ENCODE data around the gene HS6ST1. TPM values are rescaled to one million over a fixed set of nuclear protein-coding genes. Genes with fewer than 3 reads are reported as not detected.
"Not testable (repeated sequence)": the region's sequence is repeated elsewhere in the genome, so short reads cannot be mapped to it uniquely, and the experiment has no call there.

HS6ST1 gene
- total RNA-seq, 2 donors from 2014 or later: 25.4 to 44.8 TPM

DNA sequence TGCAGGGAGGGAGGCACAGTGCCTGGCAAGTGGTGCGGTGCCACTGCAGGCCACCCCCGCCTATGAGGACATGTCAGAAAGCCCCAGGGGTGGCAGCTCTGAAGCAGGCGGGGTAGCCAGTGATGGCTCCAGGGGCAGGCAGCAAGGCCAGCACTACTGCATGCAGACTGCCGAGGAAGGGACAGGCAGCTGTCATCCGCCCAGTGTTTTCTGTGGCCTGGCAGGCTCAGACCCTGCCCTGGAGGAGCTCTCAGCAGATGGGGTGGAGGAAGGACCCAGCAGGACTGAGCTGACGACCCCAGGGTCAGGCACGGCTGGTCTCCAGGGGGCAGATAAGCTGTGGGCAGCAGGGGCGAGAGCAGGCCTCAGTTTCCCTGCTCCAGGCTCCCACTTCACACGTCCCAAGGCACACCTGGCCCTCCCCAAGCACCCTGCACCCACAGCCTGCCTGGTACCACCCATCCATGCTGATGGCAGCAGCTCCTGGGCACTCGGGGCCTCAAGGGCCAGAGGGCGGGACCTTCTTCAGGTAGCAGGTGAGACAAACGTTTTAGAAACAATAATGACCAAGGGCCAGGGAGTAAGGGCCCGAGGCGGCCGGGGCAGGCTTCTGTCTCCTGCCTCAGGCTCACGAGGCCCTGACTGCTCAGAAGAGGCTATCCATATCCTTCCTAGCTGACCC, 48.5 kb downstream of the HS6ST1 start:
- H3K4me3 ChIP-seq: no peak overlapping the region
- H3K27ac ChIP-seq: no peak overlapping the region
- intact Hi-C loops (cut with DNase I): no loop called here
- no peaks in the 10 kb centered on the region for H3K36me3 ChIP-seq (replicated peaks in 1 of 2; ENCODE audit: insufficient read depth in 1 of 2, low read depth in 2 of 2)
- DNase-seq (no peak), ATAC-seq (peak; percentile 10)
- no peaks in the 10 kb centered on the region for H3K4me1 ChIP-seq
- TF ChIP-seq, protein P1, sequence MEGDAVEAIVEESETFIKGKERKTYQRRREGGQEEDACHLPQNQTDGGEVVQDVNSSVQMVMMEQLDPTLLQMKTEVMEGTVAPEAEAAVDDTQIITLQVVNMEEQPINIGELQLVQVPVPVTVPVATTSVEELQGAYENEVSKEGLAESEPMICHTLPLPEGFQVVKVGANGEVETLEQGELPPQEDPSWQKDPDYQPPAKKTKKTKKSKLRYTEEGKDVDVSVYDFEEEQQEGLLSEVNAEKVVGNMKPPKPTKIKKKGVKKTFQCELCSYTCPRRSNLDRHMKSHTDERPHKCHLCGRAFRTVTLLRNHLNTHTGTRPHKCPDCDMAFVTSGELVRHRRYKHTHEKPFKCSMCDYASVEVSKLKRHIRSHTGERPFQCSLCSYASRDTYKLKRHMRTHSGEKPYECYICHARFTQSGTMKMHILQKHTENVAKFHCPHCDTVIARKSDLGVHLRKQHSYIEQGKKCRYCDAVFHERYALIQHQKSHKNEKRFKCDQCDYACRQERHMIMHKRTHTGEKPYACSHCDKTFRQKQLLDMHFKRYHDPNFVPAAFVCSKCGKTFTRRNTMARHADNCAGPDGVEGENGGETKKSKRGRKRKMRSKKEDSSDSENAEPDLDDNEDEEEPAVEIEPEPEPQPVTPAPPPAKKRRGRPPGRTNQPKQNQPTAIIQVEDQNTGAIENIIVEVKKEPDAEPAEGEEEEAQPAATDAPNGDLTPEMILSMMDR (IDR thresholded peaks at IDR 0.05): no peak
- TF ChIP-seq POLR2A (IDR thresholded peaks at IDR 0.05): no peak
- 84 to 89% methylated on average over 11 to 16 of the region's 16 CpGs for WGBS, 2 donors
- H3K27me3 ChIP-seq: no peaks in the 10 kb centered on the region
- H3K9me3 ChIP-seq: no peaks in the 10 kb centered on the region

DNA sequence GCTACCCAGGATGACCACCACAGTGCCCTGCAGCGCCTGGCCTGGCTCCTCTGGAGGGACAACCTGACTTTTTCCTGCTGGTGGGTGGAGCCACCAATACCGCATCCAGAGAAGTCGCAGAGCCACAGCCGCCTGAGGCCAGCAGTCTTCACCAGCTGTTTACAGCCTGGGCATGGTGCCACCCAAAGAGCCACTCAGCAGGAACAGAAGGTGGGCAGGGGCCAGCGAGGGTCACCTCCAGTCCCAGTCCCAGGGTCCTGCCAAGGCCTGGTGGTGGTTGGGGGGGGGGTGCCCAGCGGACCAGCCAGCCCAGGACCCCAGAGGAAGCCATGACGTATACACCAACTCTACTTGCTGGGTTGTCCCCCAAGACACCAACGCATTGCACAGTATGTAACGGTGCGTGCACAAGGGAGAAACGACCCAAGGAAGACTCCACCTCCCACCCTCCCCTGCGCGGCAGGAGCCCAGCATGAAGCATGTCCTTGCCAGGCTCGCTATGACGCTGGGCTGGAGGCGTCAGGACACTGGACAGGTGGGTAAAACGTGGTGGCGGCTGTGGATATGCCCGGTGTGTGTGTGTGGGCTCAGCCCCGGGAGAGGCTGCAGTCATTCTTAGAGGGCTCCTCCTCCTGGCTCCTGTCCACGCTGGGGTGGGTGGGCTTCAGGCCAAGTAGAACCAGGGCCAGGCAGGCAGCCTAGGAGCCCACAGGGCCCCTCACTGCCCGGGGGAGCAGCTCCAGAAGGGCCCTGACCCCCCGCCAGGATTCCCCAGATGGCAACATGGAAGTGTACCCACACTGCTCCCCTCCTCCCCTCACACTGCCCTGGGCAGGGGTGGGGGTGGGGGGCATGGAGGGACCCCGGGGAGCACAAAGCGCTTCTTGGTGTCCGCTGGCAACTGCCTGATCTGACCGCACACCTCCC, 49.3 kb downstream of the HS6ST1 start:
- DNase-seq (peak in 1 of 4 donors; percentile 11), ATAC-seq (no peak)
- H3K27me3 ChIP-seq: no peaks in the 10 kb centered on the region
- no peaks in the 10 kb centered on the region for H3K9me3 ChIP-seq
- TF ChIP-seq, protein P1 (IDR thresholded peaks at IDR 0.05): no peak
- no peak for TF ChIP-seq POLR2A (IDR thresholded peaks at IDR 0.05)
- intact Hi-C loops (cut with DNase I): no loop called here
- H3K36me3 ChIP-seq (replicated peaks in 1 of 2; ENCODE audit: insufficient read depth in 1 of 2, low read depth in 2 of 2): no peaks in the 10 kb centered on the region
- no peaks in the 10 kb centered on the region for H3K4me1 ChIP-seq
- H3K4me3 ChIP-seq: no peak overlapping the region
- no peak overlapping the region for H3K27ac ChIP-seq
- 93 to 94% methylated on average over 14 to 23 of the region's 27 CpGs for WGBS, 2 donors

DNA sequence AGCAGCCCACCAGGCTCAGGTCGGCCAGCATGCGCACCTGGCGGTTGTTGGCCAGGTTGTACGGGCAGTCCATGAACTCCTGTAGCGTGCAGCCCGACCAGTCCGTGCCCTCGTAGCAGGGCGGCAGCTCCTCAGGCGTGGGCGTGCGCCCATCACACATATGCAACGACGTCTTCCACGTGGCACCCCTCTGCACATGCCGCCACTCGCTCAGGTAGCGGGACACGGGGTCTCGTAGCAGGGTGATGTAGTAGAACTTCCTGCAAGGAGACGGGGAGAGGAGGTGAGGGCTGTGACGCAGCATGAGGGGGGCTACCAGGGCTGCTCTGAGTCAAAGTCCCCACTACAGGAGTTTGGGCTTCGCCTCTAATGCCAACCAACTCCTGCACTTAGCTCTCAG, 50.1 kb downstream of the HS6ST1 start:
- 94% methylated on average over 21 of the region's 23 CpGs; no CpG with 5 or more reads in 1 of the 2 donors for WGBS, 2 donors
- H3K27me3 ChIP-seq; DNase-seq; intact Hi-C loops (cut with DNase I); H3K4me3 ChIP-seq; H3K9me3 ChIP-seq; H3K4me1 ChIP-seq; H3K36me3 ChIP-seq (replicated peaks in 1 of 2; ENCODE audit: insufficient read depth in 1 of 2, low read depth in 2 of 2); H3K27ac ChIP-seq; ATAC-seq: not testable (repeated sequence)

DNA sequence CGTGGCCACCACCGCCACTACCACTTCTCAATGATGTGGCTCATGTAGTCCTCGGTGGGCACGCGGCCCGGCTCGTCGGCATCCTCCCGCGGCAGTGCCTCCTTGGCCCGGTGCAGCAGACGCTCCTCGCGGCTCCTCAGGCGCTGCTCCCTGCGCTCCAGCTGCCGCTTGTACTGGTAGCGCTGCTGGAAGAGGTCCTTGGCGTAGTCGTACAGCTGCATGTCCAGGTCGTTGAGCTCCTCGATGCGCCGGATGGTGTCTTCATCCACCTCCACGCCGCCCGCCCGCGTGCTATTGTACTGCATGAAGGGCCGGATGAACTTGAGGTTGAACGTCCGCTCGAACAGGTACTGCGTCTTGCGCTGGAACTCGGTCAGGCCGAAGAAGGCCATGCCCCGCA, 50.5 kb downstream of the HS6ST1 start:
- not testable (repeated sequence) for H3K27me3 ChIP-seq

DNA sequence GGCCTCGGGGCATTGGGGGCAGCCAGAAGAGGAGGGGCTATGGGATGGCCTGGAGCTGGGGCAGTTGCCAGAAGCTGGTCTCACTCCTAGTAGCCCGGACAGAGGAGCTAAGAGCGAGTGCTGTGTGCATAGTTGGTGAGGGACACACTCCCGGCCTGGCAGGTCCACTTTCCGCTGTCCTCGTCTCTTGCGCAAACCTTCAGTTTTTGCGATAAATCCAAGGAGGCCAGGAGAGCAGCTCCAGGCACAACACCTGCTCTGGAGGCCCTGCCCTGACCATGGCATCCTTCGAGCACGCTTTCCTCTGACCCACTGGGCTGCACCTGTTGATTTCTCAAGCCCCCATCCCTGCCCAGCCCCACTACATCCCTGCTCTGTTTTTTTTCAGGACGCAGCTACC, 51.0 kb downstream of the HS6ST1 start:
- H3K4me3 ChIP-seq; H3K9me3 ChIP-seq; H3K27me3 ChIP-seq; H3K36me3 ChIP-seq (replicated peaks in 1 of 2; ENCODE audit: insufficient read depth in 1 of 2, low read depth in 2 of 2); H3K27ac ChIP-seq; intact Hi-C loops (cut with DNase I); DNase-seq; ATAC-seq; H3K4me1 ChIP-seq: not testable (repeated sequence)
- 89 to 94% methylated on average over 10 to 11 of the region's 11 CpGs for WGBS, 2 donors

More for the DNA sequence above, 50.5 kb downstream of the HS6ST1 start:
- WGBS, 2 donors: 95 to 97% methylated on average over 13 to 17 of the region's 38 CpGs
- H3K27ac ChIP-seq; intact Hi-C loops (cut with DNase I); H3K36me3 ChIP-seq (replicated peaks in 1 of 2; ENCODE audit: insufficient read depth in 1 of 2, low read depth in 2 of 2); ATAC-seq; H3K4me3 ChIP-seq; H3K4me1 ChIP-seq; H3K9me3 ChIP-seq: not testable (repeated sequence)
- peak in 1 of 4 donors; percentile 10 for DNase-seq

DNA sequence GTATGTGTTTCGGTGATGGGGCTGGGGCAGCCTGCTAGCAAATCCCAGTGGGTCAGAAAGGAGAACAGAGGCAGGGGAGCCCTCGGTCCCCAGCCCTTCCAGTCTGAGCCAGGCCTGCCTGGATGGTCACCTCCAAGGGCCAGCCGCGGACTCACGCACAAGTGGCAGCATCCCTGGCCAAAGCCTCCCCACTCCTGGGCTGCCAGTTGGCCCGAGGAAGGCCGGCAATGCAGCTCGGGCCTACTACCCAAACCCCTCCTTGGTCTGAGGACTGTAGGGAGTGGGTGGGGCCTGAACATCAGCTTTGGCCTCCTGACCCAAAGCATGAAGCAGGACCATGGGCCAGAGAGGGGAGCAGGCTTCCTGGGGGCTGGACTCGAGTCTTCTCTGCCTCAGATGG, 51.5 kb downstream of the HS6ST1 start:
- H3K27me3 ChIP-seq; H3K4me3 ChIP-seq; H3K27ac ChIP-seq; DNase-seq; H3K4me1 ChIP-seq; intact Hi-C loops (cut with DNase I); H3K9me3 ChIP-seq; H3K36me3 ChIP-seq (replicated peaks in 1 of 2; ENCODE audit: insufficient read depth in 1 of 2, low read depth in 2 of 2); ATAC-seq: not testable (repeated sequence)
- WGBS, 2 donors: 92% methylated on average over 4 of the region's 9 CpGs; no CpG with 5 or more reads in 1 of the 2 donors

DNA sequence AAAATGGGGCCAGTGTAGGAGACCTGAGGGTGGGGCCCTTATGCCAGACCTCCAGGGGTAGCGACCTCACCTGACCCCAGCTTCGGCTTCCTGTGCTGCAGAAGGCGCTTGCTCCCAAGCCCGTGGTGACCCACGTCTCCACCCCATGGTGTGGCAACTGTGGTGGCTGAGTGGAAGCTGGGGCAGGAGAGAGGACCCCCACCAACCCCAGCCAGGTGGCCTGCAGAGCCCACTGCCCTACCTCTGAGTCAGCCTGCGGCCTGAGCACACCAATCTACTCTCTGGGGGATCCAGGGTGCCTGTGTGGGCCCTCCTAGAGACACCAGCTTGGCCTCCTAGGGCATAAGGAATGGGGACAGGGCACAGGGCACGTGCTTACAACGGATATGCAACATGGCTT, 52.2 kb downstream of the HS6ST1 start:
- H3K36me3 ChIP-seq (replicated peaks in 1 of 2; ENCODE audit: insufficient read depth in 1 of 2, low read depth in 2 of 2); H3K27ac ChIP-seq; ATAC-seq; H3K4me1 ChIP-seq; H3K9me3 ChIP-seq; DNase-seq; H3K27me3 ChIP-seq; intact Hi-C loops (cut with DNase I); H3K4me3 ChIP-seq: not testable (repeated sequence)
- 97% methylated on average over 8 of the region's 8 CpGs; no CpG with 5 or more reads in 1 of the 2 donors for WGBS, 2 donors

DNA sequence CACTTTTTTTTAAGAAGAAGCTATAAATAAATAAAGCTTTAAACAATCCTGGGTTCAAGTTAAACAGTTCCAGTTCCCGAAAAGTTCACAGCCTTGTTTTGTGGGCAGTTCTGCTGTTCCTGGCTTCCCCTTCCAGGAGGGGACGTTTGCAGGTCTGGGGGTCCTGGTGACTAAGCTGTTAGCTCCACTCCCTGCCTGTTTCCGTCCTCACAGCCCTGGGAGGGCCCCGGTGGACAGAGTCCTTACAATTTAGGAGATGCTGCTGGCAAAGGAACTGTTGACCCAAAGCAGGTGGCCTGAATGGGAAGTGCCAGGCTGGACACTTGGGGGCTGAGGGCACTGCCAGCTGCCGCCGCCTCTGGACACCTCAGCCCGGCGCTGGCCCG, 53.1 kb downstream of the HS6ST1 start:
- H3K4me3 ChIP-seq; H3K27me3 ChIP-seq; intact Hi-C loops (cut with DNase I); DNase-seq; H3K27ac ChIP-seq; H3K9me3 ChIP-seq; ATAC-seq; H3K4me1 ChIP-seq; H3K36me3 ChIP-seq (replicated peaks in 1 of 2; ENCODE audit: insufficient read depth in 1 of 2, low read depth in 2 of 2): not testable (repeated sequence)
- 83 to 87% methylated on average over 4 of the region's 9 CpGs for WGBS, 2 donors
